Prostate gland (tissue), 2 donors: ENCODE data around the gene SRBD1. TPM values are rescaled to one million over a fixed set of nuclear protein-coding genes. Genes with fewer than 3 reads are reported as not detected.

ENCODE experiments used
- DNase-seq: peaks from one replicate; pipeline ENCODE4 v3.0.0-alpha.2; 2019; ENCODE audit warnings: low spot score
- H3K27ac ChIP-seq, 2 donors: fragments of 200-600 bp; sonication (generic); 2 replicates each; pipeline ENCODE4 v1.5.1; 2017 to 2019
- H3K27me3 ChIP-seq: fragments of 200-600 bp; sonication (generic); replicated peaks from 2 replicates; pipeline ENCODE4 v1.5.1; 2019; ENCODE audit not compliant: insufficient read depth
- H3K36me3 ChIP-seq, 2 donors: fragments of 200-600 bp; sonication (generic); 1 replicate in 1 of 2; 2 replicates in 1 of 2; pipeline versions ENCODE4 v1.5.1 to v1.8.1; 2017 to 2019
- H3K4me1 ChIP-seq: fragments of 200-600 bp; sonication (generic); replicated peaks from 2 replicates; pipeline ENCODE4 v1.5.1; 2019
- H3K4me3 ChIP-seq, 2 donors: fragments of 200-600 bp; sonication (generic); 2 replicates each; pipeline ENCODE4 v1.5.1; 2017 to 2019
- H3K9me3 ChIP-seq: fragments of 200-600 bp; sonication (generic); 2 replicates; pipeline ENCODE4 v1.5.1; 2017
- POLR2A ChIP-seq: fragments of 450-650 bp; IDR thresholded peaks from one replicate; pipeline ENCODE4 v1.6.1; 2016; ENCODE audit warnings: antibody characterized with exemption, mild to moderate bottlenecking
- POLR2AphosphoS5 ChIP-seq: sonication (generic); formaldehyde crosslinking; IDR thresholded peaks from one replicate; pipeline ENCODE4 v1.6.1; 2017; ENCODE audit warnings: antibody characterized with exemption
- WGBS: methylation state at CpG from one replicate; pipeline ENCODE4 v1.1.5; 2018; 5-methylcytosine and 5-hydroxymethylcytosine counted together
- intact Hi-C: fragments of 100-400 bp; cut with DNase I; formaldehyde crosslinking; loops from one replicate; pipeline ENCODE4 v1.14.2; 2022
- total RNA-seq, 2 donors: library from RNA; depleted of rRNA; stranded (reverse); fragments of >200 nt; gene quantifications; one replicate each; pipeline ENCODE4 v1.1.0, GENCODE V29; 2016
- TF ChIP-seq, protein P1 (sequence below), 4 experiments: fragments of 200-600 bp in 2 of 4; fragments of 450-650 bp in 2 of 4; sonication (generic) in 2 of 4; IDR thresholded peaks; 1 replicate in 3 of 4; 2 replicates in 1 of 4; pipeline ENCODE4 v1.5.1; 2016 to 2019; ENCODE audit warnings: antibody characterized with exemption in 4 of 4, mild to moderate bottlenecking in 2 of 4, moderate library complexity in 2 of 4

Gene SRBD1
- total RNA-seq, 2 donors from 2014 or later: 16.5 to 25.9 TPM

DNA sequence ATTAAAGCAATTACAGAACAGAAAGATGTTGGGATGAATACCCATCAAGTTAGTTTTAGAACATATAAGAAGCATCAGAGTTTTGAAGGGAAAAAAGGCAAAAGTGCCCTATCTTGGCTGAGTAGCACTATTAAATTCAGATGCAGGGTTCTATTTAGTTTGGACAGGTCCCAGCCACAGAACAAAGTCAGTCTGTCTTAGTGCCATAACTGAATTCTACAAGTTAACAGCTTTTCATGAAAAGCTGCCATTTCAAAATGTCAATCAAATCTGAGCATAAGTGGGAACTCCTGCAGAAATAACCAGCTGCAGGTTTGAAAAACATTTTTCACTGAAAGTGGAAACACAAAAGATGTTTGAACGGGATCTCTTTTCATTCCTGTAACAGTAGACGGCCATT is 160.4 kb downstream of the SRBD1 start:
- Histone ChIP-seq H3K36me3 (no peaks in the 10 kb centered on the region), H3K4me1 (no peaks in the 10 kb centered on the region), H3K4me3 (no peak overlapping the region), H3K9me3 (no peaks in the 10 kb centered on the region), H3K27ac (no peak overlapping the region), H3K27me3 (no peaks in the 10 kb centered on the region)
- 56% methylated on average over 2 of the region's 2 CpGs for WGBS
- DNase-seq: no peak
- TF ChIP-seq POLR2AphosphoS5: no peak
- no peak for TF ChIP-seq POLR2A
- TF ChIP-seq, protein P1, sequence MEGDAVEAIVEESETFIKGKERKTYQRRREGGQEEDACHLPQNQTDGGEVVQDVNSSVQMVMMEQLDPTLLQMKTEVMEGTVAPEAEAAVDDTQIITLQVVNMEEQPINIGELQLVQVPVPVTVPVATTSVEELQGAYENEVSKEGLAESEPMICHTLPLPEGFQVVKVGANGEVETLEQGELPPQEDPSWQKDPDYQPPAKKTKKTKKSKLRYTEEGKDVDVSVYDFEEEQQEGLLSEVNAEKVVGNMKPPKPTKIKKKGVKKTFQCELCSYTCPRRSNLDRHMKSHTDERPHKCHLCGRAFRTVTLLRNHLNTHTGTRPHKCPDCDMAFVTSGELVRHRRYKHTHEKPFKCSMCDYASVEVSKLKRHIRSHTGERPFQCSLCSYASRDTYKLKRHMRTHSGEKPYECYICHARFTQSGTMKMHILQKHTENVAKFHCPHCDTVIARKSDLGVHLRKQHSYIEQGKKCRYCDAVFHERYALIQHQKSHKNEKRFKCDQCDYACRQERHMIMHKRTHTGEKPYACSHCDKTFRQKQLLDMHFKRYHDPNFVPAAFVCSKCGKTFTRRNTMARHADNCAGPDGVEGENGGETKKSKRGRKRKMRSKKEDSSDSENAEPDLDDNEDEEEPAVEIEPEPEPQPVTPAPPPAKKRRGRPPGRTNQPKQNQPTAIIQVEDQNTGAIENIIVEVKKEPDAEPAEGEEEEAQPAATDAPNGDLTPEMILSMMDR (IDR thresholded peaks at IDR 0.05): no peak
- intact Hi-C loops: no loop called here

DNA sequence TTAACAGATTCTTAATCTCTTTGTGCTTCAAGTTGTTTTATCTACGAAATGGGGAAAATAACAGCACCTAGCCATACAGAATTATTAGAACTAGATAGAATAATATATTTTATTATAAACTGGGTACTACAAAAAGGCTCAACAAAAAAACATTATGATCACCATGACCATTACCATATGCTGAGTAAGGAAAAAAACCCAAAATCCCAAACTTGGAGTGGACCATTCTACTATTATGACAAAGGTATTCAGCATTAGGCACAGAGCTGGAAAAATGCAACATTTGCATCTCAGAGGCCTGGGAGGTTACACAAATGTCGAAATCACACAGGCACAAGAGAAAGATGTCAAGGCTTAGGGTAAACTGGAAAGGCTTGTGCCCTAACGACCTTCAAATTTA is 162.8 kb downstream of the SRBD1 start:
- Histone ChIP-seq H3K27me3 (no peaks in the 10 kb centered on the region), H3K27ac (no peak overlapping the region), H3K4me1 (no peaks in the 10 kb centered on the region), H3K9me3 (no peaks in the 10 kb centered on the region), H3K4me3 (no peak overlapping the region), H3K36me3 (no peaks in the 10 kb centered on the region)
- TF ChIP-seq, protein P1 (IDR thresholded peaks at IDR 0.05): no peak
- TF ChIP-seq POLR2AphosphoS5 (no peak), POLR2A (no peak)
- 97% methylated on average over 3 of the region's 3 CpGs for WGBS
- no peak for DNase-seq
- intact Hi-C loops: no loop called here

DNA sequence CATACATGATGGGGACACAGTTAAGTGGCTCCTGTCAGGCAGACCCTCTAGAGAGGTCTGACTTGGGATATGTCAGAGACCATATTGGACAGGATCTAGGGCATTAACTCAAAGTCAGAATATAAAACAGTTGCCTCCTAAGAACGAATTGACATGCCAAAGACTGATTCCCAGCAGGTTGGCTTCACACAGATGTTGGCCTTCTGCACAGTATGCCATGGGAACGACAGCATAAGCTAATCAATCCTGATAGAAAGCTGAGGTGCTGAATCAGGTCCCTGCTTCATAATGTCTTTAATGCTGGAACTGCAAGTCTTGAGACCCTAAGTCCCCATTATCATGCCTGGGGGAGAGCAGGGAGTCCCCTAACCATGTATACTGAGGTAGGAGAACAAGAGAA is 165.1 kb downstream of the SRBD1 start:
- H3K27ac ChIP-seq: no peak overlapping the region
- no peaks in the 10 kb centered on the region for H3K36me3 ChIP-seq
- no peaks in the 10 kb centered on the region for H3K27me3 ChIP-seq
- 95% methylated on average over 2 of the region's 2 CpGs for WGBS
- intact Hi-C loops: no loop called here
- DNase-seq: no peak
- no peaks in the 10 kb centered on the region for H3K9me3 ChIP-seq
- no peaks in the 10 kb centered on the region for H3K4me1 ChIP-seq
- no peak overlapping the region for H3K4me3 ChIP-seq
- TF ChIP-seq POLR2AphosphoS5 (no peak), POLR2A (no peak)
- TF ChIP-seq, protein P1 (IDR thresholded peaks at IDR 0.05): no peak

DNA sequence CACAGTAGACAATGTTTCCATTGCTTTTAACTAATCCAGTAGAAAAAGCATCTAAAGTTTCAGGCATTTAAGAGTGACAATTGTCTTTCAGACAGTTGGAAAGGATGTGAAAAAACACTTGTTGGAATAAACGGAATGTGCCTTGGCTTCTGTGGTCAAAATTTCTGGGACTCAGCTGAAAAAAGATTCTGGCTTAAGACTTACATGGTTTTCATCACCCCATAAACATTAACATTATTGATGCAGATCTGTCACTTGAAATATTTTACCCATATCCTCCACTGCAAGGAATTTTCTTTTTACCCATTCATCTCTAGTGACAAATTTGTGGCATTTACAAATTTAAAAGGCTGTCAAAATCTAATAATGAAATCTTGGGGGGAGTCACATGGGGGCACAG is 166.0 kb downstream of the SRBD1 start:
- TF ChIP-seq POLR2A (no peak), POLR2AphosphoS5 (no peak)
- TF ChIP-seq, protein P1 (IDR thresholded peaks at IDR 0.05): no peak
- no peak for DNase-seq
- H3K4me1 ChIP-seq: no peaks in the 10 kb centered on the region
- H3K27me3 ChIP-seq: no peaks in the 10 kb centered on the region
- no peaks in the 10 kb centered on the region for H3K36me3 ChIP-seq
- 83% methylated on average over 1 of the region's 1 CpG for WGBS
- no peaks in the 10 kb centered on the region for H3K9me3 ChIP-seq
- H3K4me3 ChIP-seq: no peak overlapping the region
- intact Hi-C loops: no loop called here
- no peak overlapping the region for H3K27ac ChIP-seq

DNA sequence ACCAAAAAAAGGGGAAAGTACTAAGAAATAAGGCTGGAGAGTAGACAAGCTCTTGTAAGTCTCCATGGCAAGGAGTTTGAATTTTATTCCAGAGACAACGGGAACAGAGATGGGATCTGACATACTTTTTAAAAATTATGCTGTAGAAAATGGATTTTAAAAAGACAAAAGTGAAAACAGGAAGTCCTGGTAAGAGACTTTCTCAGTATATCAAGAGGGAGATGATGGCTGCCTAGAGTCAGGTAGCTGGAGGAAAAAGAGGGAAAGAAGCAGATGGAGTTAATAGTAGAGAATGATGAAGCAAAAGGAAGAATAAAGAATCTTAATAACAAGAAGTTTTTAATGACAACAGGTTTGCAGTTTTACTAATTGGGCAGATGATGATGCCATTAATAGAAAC is 168.1 kb downstream of the SRBD1 start:
- TF ChIP-seq POLR2A (no peak), POLR2AphosphoS5 (no peak)
- TF ChIP-seq, protein P1 (IDR thresholded peaks at IDR 0.05): no peak
- no peak overlapping the region for H3K27ac ChIP-seq
- H3K36me3 ChIP-seq: no peaks in the 10 kb centered on the region
- H3K27me3 ChIP-seq: no peaks in the 10 kb centered on the region
- intact Hi-C loops: no loop called here
- no peaks in the 10 kb centered on the region for H3K9me3 ChIP-seq
- H3K4me1 ChIP-seq: no peaks in the 10 kb centered on the region
- DNase-seq: no peak
- WGBS: 89% methylated on average over 1 of the region's 1 CpG
- H3K4me3 ChIP-seq: no peak overlapping the region
